Stomach smooth muscle (tissue), 2 donors: Measurements from ENCODE around the gene GRM5.
"Not testable (repeated sequence)": the region's sequence is repeated elsewhere in the genome, so short reads cannot be mapped to it uniquely, and the experiment has no call there.

Source experiments
- H3K27ac ChIP-seq: one replicate; pipeline ENCODE4 v1.7.0; 2013; ENCODE audit warnings: mild to moderate bottlenecking, low read length, inconsistent platforms
- H3K27me3 ChIP-seq, 2 donors: one replicate each; pipeline ENCODE4 v1.7.0; 2013; ENCODE audit warnings: low read length in 2 of 2; ENCODE audit not compliant: insufficient read depth in 2 of 2, control insufficient read depth in 1 of 2
- H3K36me3 ChIP-seq, 2 donors: one replicate each; pipeline ENCODE4 v1.7.0; 2013; ENCODE audit warnings: low read length in 2 of 2; ENCODE audit not compliant: control insufficient read depth in 2 of 2, insufficient read depth in 2 of 2
- H3K4me1 ChIP-seq: one replicate; pipeline ENCODE4 v1.7.0; 2013; ENCODE audit warnings: low read length; ENCODE audit not compliant: control insufficient read depth, insufficient read depth
- H3K4me3 ChIP-seq, 2 donors: one replicate each; pipeline ENCODE4 v1.7.0; 2013; ENCODE audit warnings: low read length in 2 of 2
- H3K9ac ChIP-seq, 2 donors: one replicate each; pipeline ENCODE4 v1.7.0; 2013; ENCODE audit warnings: low read length in 2 of 2, mild to moderate bottlenecking in 1 of 2
- H3K9me3 ChIP-seq, 2 donors: one replicate each; pipeline ENCODE4 v1.7.0; 2013; ENCODE audit warnings: low read length in 2 of 2; ENCODE audit not compliant: control insufficient read depth in 2 of 2
- donor health status: healthy.
- donor health status: Pancreatic carcinoma.

GRM5 gene

DNA sequence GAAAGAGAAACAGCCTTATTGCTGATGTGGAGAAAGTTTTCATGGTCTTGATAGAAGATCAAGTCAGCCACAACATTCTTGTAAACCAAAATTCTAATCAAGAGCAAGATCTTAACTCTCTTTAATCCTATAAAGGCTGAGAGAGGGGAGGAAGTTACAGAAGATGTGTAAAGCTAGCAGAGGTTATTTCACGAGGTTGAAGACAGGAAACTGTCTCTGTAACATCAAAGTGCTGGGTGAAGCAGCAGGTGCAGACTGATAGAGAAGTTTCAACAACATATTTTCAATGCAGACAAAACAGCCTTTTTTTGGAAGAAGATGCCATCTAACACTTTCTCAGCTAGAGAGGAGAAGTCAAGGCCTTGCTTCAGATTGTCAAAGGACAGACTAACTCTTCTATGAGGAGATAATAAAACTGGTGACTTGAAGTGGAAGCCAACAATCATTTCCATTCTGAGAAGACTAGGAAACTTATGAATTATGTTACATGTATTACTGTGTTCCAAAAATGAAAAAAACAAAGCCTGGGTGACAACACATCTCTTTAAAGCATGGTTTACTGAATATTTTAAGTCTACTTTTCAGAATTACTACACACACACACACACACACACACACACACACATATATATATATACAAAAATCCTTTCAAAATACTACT lies 221.9 kb downstream of the GRM5 start:
- H3K36me3 ChIP-seq, H3K27me3 ChIP-seq, H3K9ac ChIP-seq, H3K27ac ChIP-seq, H3K4me3 ChIP-seq, H3K4me1 ChIP-seq, H3K9me3 ChIP-seq: not testable (repeated sequence)

DNA sequence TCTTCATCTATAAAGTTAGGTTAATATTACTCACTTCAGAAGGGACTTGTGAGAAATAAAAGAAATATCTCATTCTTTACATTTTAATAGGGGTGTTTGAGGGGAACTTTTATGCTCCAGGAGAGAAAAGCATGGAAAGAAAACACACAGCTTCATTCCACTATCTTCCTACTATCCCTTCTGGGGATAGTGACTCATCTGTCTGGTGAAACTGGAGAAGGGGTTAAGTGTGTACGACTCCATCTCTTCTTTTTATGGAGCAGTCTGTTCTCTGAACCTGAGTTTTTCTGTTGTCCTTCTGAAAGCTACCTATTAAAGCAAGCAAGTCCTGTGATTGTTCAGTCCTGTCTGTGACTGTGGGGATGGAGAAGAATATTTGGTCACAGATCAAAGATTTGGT lies 227.6 kb downstream of the GRM5 start:
- H3K4me1 ChIP-seq, H3K9me3 ChIP-seq, H3K27me3 ChIP-seq, H3K4me3 ChIP-seq, H3K9ac ChIP-seq, H3K36me3 ChIP-seq, H3K27ac ChIP-seq: not testable (repeated sequence)

DNA sequence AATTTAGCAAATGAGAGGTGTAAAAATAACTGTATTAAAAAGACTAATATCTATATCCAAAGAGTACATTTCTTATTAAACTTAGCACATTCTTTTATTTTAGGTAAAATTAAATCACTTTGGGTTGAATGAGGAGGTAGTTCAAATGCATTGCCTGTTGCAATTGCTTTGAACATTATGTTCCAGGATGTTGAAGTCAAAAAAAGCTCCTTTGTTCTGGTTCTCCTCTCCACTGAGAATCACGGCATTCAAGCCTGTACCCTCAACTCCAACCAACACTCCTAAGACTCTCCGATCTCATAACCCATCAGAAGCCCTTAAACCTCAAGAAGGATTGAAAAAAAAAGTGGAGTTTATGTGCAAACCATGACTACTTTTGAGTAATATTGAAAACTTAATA lies 230.1 kb downstream of the GRM5 start:
- not testable (repeated sequence) for H3K4me1 ChIP-seq, H3K36me3 ChIP-seq, H3K4me3 ChIP-seq, H3K9me3 ChIP-seq, H3K9ac ChIP-seq, H3K27ac ChIP-seq, H3K27me3 ChIP-seq

DNA sequence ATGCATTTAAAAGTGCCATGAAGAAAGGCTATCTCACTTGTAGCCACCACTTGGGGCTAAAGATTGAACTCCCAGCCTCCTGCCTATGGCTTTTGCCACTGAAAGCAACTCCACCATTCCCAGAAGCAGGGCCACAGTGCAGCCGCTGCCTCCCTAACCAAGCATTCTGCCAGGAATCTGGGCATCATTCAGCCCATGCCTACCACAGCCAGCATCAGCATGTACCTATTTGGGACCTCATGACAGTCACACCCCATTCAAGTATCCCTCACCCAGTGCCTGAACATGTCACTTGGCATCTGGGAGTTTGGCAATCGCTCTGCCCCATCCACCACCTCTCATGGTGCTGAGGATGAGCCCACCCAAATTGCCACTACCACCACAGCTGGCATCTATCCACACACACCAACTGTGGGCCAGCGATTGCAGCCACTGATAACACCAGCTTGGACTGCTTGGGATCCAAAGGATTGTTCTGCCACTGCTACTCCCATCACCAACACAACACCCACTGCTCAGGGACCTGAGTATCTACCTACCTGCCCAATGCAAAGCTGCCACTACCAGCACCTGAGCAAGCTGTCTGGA lies 234.4 kb downstream of the GRM5 start:
- Histone ChIP-seq H3K36me3 (no peaks in the 10 kb centered on the region), H3K27ac (no peak overlapping the region), H3K4me1 (no peaks in the 10 kb centered on the region), H3K9ac (no peak overlapping the region), H3K4me3 (no peak overlapping the region), H3K27me3 (no peaks in the 10 kb centered on the region), H3K9me3 (peaks cover 0 to 5% of the 10 kb centered on the region in 2 donors)

DNA sequence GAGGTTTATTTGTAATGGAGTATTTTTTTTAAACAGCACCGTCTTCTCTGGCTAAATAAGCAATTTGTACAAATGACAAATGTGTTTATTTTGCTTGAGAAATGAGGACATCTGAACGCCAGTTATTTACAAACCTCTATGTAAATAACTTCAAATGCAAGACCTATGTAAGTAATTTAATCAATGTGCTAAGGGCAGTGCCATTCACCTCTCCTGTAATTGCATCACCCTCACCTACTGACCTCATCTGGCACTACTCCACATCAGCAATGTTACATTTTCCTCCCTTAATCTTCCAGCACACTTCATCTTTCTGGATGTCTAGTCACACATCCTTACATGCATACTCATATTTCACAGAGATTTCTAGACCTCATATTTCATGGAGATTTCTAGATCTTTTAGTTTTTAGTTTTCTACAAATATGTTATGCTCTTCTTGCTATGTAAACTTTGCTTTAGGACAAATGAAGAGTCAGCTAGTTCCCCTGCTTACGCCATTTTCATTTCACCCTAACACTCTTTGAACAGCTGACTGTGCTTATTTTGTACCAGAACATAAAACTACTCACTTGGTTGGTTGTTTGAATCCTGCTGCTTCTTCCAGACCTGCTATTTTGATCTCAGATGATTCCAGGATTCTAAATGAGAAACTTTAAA lies 238.6 kb downstream of the GRM5 start:
- no peaks in the 10 kb centered on the region for H3K27me3 ChIP-seq
- no peak overlapping the region for H3K27ac ChIP-seq
- H3K4me3 ChIP-seq = no peak overlapping the region
- H3K9me3 ChIP-seq = peaks cover 0 to 5% of the 10 kb centered on the region in 2 donors
- H3K9ac ChIP-seq = no peak overlapping the region
- no peaks in the 10 kb centered on the region for H3K36me3 ChIP-seq
- no peaks in the 10 kb centered on the region for H3K4me1 ChIP-seq

DNA sequence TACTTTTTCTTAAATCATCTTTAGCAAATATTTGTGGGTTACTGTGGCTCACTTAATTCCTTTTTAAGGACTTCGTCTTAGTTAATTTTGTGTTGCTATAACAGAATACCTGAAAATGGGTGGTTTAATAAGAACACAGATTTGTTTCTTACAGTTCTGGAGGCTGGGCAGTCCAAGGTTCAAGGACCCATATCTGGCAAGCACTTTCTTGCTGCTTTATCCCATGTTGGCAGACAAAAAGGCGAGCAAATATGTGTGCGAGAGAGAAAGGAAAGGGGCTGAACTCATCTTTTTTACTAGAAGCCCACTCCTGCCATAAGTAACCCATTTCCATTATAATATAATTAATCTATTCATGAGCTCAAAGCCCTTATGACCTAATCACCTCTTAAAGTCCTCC lies 246.2 kb downstream of the GRM5 start:
- no peaks in the 10 kb centered on the region for H3K4me1 ChIP-seq
- no peak overlapping the region for H3K4me3 ChIP-seq
- no peaks in the 10 kb centered on the region for H3K9me3 ChIP-seq
- no peak overlapping the region for H3K27ac ChIP-seq
- H3K36me3 ChIP-seq = no peaks in the 10 kb centered on the region
- no peak overlapping the region for H3K9ac ChIP-seq
- no peaks in the 10 kb centered on the region for H3K27me3 ChIP-seq

DNA sequence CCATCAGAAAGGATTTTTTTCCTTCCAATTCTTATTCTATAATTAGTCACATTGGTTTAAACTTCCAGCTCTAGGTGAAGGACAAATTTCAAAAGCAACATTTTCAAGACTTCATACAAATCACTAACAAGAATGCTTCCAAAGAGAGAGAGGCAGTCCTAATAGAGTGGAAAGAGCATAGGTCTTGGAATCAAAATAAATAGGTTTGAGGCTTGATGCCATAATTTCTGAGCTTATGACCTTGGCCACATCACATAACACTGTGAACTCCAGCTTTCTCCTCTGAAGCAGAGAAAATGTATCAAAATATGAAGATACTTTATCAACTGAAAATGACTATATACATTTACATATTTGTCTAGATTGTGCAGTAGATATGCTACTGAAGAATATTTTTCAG lies 246.8 kb downstream of the GRM5 start:
- Histone ChIP-seq H3K36me3 (no peaks in the 10 kb centered on the region), H3K27ac (no peak overlapping the region), H3K27me3 (no peaks in the 10 kb centered on the region), H3K4me1 (no peaks in the 10 kb centered on the region), H3K4me3 (no peak overlapping the region), H3K9ac (no peak overlapping the region), H3K9me3 (no peaks in the 10 kb centered on the region)

DNA sequence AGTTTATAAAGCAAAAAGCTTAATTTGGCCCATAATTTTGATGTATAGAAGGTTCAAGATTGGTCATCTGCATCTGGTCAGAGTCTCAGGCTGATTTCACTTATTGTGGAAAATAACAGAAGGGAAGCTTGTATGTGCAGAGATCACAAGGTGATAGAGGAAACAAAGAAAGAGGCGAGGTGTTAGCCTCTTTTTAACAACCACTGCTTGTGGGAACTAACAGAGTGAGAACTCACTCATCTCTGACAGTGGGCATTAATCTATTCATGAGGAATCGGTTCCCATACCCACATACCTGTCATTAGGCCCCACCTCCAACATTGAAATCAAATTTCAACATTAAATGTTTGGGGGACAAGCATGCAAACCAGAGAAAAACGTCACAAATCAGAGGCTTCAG lies 250.3 kb downstream of the GRM5 start:
- Histone ChIP-seq H3K36me3 (no peaks in the 10 kb centered on the region), H3K27ac (no peak overlapping the region), H3K4me3 (no peak overlapping the region), H3K27me3 (no peaks in the 10 kb centered on the region), H3K4me1 (no peaks in the 10 kb centered on the region), H3K9ac (no peak overlapping the region), H3K9me3 (no peaks in the 10 kb centered on the region)

DNA sequence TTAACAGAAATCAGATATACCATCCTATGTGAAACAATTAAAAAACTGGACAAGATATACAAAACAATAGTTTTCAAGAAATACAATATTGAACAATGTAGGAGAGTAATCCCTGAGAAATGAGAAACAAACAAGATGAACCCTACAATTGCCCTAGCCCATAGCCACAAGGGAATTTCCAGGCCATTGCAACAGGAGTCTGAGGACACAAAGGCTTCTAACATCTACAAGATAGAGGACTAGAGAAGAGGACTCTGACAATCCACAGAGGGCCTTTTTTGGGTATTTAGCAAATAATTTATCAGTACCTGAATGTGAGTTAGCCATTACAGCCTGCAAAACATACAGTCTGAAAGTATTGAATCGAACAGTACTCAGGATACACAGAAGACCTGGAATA lies 251.7 kb downstream of the GRM5 start:
- Histone ChIP-seq H3K4me1 (no peaks in the 10 kb centered on the region), H3K36me3 (no peaks in the 10 kb centered on the region), H3K4me3 (no peak overlapping the region), H3K27ac (no peak overlapping the region), H3K9me3 (no peaks in the 10 kb centered on the region), H3K27me3 (no peaks in the 10 kb centered on the region), H3K9ac (no peak overlapping the region)

DNA sequence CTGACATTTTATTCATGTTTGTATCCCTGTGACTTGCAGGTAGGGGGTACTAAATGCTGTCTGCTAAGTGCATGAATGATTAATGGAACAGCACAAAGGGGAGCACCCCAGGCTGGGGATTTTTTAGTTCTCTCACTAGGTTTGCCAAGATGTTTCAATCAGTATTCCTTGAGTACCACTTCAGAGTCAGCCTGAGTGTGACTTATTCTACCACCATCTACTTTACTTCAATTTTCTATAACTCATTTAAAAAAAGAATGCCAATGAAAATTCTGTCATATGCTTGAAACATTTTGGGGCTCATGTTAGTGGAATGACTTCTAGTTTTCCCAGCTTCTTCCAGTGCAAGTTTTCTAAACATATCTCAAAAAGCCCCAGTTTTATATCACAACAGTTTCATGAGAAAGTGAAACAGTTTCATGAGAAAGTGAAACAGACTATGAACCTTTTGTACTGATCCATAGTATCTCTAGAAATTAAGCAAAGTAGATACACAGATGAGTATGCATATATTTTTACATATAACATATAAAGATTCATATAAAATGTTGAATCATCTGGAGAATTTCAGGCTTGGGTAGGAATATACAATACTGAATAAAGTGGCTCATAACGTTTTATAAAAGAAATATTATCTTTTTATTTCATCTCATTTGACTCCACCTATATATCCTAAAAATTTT lies 252.4 kb downstream of the GRM5 start:
- H3K4me1 ChIP-seq = no peaks in the 10 kb centered on the region
- H3K27ac ChIP-seq = no peak overlapping the region
- no peak overlapping the region for H3K9ac ChIP-seq
- H3K4me3 ChIP-seq = no peak overlapping the region
- H3K9me3 ChIP-seq = no peaks in the 10 kb centered on the region
- no peaks in the 10 kb centered on the region for H3K27me3 ChIP-seq
- no peaks in the 10 kb centered on the region for H3K36me3 ChIP-seq
